GM12892 (cell line): Measurements from ENCODE around the gene PSMG4.

ENCODE experiments used
- POLR2A ChIP-seq: IDR thresholded peaks from 2 replicates; pipeline ENCODE4 v1.6.1; 2011; ENCODE audit warnings: low read depth, low read length, control low read depth
- POLR2AphosphoS5 ChIP-seq: IDR thresholded peaks from 2 replicates; pipeline ENCODE4 v1.6.1; 2011; ENCODE audit warnings: low read depth, low read length, control low read depth
- TAF1 ChIP-seq: IDR thresholded peaks from 2 replicates; pipeline ENCODE4 v1.6.1; 2011; ENCODE audit warnings: low read depth, mild to moderate bottlenecking, control low read depth, low read length, borderline replicate concordance

GRCh38 chr6:3261921-3262320, 3.2 kb downstream of the PSMG4 start:
- TF ChIP-seq TAF1 (no peak), POLR2AphosphoS5 (no peak), POLR2A (no peak)
